ENCODE measurements around the gene GREB1L. TPM values are rescaled to one million over a fixed set of nuclear protein-coding genes. Genes with fewer than 3 reads are reported as not detected.

GREB1L gene
- total and polyA plus RNA-seq, 11 donors = 4.0 to 21.5 (median 9.0) TPM

DNA sequence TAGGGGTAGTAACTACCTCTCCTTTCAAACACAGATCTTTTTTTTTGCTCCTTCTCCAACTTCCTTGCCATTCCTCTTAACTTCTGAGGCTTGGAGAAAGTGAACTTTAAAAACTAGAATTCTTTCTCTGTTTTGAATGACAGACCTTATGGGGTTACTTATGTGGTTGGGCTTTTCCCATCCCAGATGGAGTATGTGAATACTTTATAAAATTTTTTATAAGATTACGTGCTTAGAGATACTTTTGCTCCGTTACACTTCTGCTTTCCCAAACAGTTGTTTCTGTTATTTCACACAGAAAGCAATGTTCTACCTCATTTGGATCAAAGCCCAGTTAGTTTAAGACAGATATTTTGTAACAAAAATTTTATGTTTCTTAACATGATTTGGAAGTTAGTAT is 20.2 kb downstream of the GREB1L start:
- Histone ChIP-seq H3K9me3 (no peaks in the 10 kb centered on the region), H3K36me3 (no peaks in the 10 kb centered on the region), H3K4me1 (peaks cover 0 to 18% (median 0%) of the 10 kb centered on the region in 12 donors), H3K27ac (no peak overlapping the region), H3K27me3 (no peaks in the 10 kb centered on the region), H3K4me3 (no peak overlapping the region)
- intact Hi-C loops (cut with DNase I) = loop anchor here in 1 of 10 donors (5.0 kb wide), 1 partner anchor 70 kb away; no protein-coding TSS in a partner anchor
- ATAC-seq (no peak), DNase-seq (no peak)
- no peak for TF ChIP-seq POLR2A (IDR thresholded peaks at IDR 0.05)
- TF ChIP-seq, protein P1, sequence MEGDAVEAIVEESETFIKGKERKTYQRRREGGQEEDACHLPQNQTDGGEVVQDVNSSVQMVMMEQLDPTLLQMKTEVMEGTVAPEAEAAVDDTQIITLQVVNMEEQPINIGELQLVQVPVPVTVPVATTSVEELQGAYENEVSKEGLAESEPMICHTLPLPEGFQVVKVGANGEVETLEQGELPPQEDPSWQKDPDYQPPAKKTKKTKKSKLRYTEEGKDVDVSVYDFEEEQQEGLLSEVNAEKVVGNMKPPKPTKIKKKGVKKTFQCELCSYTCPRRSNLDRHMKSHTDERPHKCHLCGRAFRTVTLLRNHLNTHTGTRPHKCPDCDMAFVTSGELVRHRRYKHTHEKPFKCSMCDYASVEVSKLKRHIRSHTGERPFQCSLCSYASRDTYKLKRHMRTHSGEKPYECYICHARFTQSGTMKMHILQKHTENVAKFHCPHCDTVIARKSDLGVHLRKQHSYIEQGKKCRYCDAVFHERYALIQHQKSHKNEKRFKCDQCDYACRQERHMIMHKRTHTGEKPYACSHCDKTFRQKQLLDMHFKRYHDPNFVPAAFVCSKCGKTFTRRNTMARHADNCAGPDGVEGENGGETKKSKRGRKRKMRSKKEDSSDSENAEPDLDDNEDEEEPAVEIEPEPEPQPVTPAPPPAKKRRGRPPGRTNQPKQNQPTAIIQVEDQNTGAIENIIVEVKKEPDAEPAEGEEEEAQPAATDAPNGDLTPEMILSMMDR (IDR thresholded peaks at IDR 0.05) = no peak
- 66 to 70% (median 69%) methylated on average over 2 of the region's 2 CpGs for WGBS, 4 donors

GRCh38 chr18:21262979-21263378 is 20.9 kb downstream of the GREB1L start:
- H3K27ac ChIP-seq = no peak overlapping the region
- no peak overlapping the region for H3K4me3 ChIP-seq
- DNase-seq (no peak), ATAC-seq (no peak)
- peaks cover 0 to 18% (median 0%) of the 10 kb centered on the region in 12 donors for H3K4me1 ChIP-seq
- WGBS, 4 donors = 55 to 71% (median 68%) methylated on average over 2 of the region's 2 CpGs
- intact Hi-C loops (cut with DNase I) = loop anchor here in 1 of 10 donors (5.0 kb wide), 1 partner anchor 69 kb away; no protein-coding TSS in a partner anchor
- H3K9me3 ChIP-seq = no peaks in the 10 kb centered on the region
- TF ChIP-seq, protein P1 (IDR thresholded peaks at IDR 0.05) = no peak
- no peak for TF ChIP-seq POLR2A (IDR thresholded peaks at IDR 0.05)
- H3K27me3 ChIP-seq = no peaks in the 10 kb centered on the region
- H3K36me3 ChIP-seq = no peaks in the 10 kb centered on the region

DNA sequence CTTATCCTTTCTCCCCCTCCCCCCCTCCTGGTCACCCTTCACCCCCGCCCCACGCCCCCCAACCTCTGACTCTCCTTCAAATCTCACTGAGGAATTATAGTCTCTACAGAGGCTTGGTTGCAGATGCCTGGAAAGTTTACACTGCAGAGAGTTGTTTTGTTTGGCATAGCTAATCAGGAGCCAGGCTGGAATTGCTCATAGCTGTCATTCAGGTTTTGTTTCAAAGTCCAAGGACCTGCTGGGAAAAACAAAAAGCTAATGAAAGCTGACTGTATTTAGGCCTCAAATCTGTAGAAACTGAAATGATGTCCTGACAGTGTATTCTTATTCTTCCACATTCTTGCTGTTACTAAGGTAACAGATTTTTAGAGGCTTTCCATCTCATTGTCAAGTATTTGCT is 22.6 kb downstream of the GREB1L start:
- Histone ChIP-seq H3K27ac (no peak overlapping the region), H3K4me3 (no peak overlapping the region), H3K27me3 (no peaks in the 10 kb centered on the region), H3K36me3 (no peaks in the 10 kb centered on the region), H3K9me3 (no peaks in the 10 kb centered on the region), H3K4me1 (peaks cover 0 to 15% (median 0%) of the 10 kb centered on the region in 12 donors)
- ATAC-seq = peak in 2 of 4 donors; percentile 44 to 58
- no peak for DNase-seq
- TF ChIP-seq, protein P1 (IDR thresholded peaks at IDR 0.05) = no peak
- WGBS, 4 donors = 25 to 42% (median 29%) methylated on average over 2 of the region's 2 CpGs
- intact Hi-C loops (cut with DNase I) = loop anchor here in 1 of 10 donors (5.0 kb wide), 1 partner anchor 68 kb away; no protein-coding TSS in a partner anchor

DNA sequence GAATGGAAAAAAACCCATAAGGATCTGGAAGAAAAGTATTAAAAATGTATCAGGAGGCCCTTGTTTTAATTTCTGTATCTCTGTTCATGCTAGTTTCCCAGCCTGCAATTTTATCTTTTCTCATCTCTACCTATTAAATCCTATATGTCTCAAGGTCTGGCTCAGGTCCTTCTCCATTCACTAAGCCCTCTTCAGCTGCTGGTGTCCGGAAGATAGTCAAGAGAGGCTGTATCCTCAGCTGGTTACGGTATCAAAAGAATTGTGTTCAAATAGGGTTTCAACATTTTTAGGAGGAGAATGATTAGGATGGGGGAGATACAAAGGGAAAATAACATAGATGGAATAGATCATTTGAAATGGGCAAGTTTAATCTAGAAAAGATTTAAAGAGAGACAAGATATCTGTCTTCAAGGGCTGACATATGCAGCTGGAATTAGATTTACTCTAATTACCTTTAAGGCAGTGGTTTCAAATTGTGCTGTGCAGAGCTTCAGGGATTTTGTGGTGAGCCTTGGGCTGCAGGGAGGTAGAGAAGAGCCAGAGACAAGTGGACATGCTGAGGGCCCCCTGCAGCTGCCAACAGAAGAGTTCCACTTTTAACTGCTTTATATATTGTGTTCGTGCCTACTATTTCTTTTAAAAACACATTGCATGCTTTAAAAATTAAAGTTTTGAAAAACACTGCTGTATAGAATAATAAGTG is 24.1 kb downstream of the GREB1L start:
- Histone ChIP-seq H3K9me3 (no peaks in the 10 kb centered on the region), H3K4me3 (no peak overlapping the region), H3K27ac (no peak overlapping the region), H3K27me3 (no peaks in the 10 kb centered on the region), H3K4me1 (peaks cover 0 to 15% (median 0%) of the 10 kb centered on the region in 12 donors), H3K36me3 (no peaks in the 10 kb centered on the region)
- intact Hi-C loops (cut with DNase I) = no loop called here
- TF ChIP-seq, protein P1 (IDR thresholded peaks at IDR 0.05) = no peak
- TF ChIP-seq POLR2A (IDR thresholded peaks at IDR 0.05) = no peak
- WGBS, 4 donors = 74 to 87% (median 82%) methylated on average over 3 of the region's 3 CpGs
- no peak for DNase-seq
- ATAC-seq = no peak
